ENCODE results near the gene PPL.

The PPL gene

GRCh38 chr16:4870138-4870671 is 66.7 kb downstream of the PPL start:
- peaks cover 4% of the 10 kb centered on the region for H3K4me1 ChIP-seq (ENCODE audit: control insufficient read depth, insufficient read depth, low read length)
- H3K9me3 ChIP-seq (ENCODE audit: control insufficient read depth, low read length), result no peaks in the 10 kb centered on the region
- DNase-seq (ENCODE audit: low read depth), result no peak
- H3K27me3 ChIP-seq (replicated peaks; ENCODE audit: control insufficient read depth, insufficient read depth, low read length), result no peaks in the 10 kb centered on the region
- H3K36me3 ChIP-seq (ENCODE audit: control insufficient read depth, insufficient read depth, low read length, severe bottlenecking), result peaks cover 60% of the 10 kb centered on the region
- H3K9ac ChIP-seq (ENCODE audit: low read length), result no peak overlapping the region
- no peak overlapping the region for H3K4me3 ChIP-seq (ENCODE audit: low read length)

- no peak overlapping the region for H3K4me3 ChIP-seq (ENCODE audit: low read length)
- H3K36me3 ChIP-seq (ENCODE audit: control insufficient read depth, insufficient read depth, low read length, severe bottlenecking), result peaks cover 51% of the 10 kb centered on the region
- peaks cover 7% of the 10 kb centered on the region for H3K4me1 ChIP-seq (ENCODE audit: control insufficient read depth, insufficient read depth, low read length)
- H3K27me3 ChIP-seq (replicated peaks; ENCODE audit: control insufficient read depth, insufficient read depth, low read length), result no peaks in the 10 kb centered on the region
- no peak for DNase-seq (ENCODE audit: low read depth)
- H3K9ac ChIP-seq (ENCODE audit: low read length), result no peak overlapping the region
- H3K9me3 ChIP-seq (ENCODE audit: control insufficient read depth, low read length), result no peaks in the 10 kb centered on the region
Observed at GRCh38 chr16:4869147-4869805, 67.7 kb downstream of the PPL start.

- peaks cover 44% of the 10 kb centered on the region for H3K36me3 ChIP-seq (ENCODE audit: control insufficient read depth, insufficient read depth, low read length, severe bottlenecking)
- H3K9me3 ChIP-seq (ENCODE audit: control insufficient read depth, low read length), result no peaks in the 10 kb centered on the region
- peaks cover 13% of the 10 kb centered on the region for H3K4me1 ChIP-seq (ENCODE audit: control insufficient read depth, insufficient read depth, low read length)
- no peak for DNase-seq (ENCODE audit: low read depth)
- H3K27me3 ChIP-seq (replicated peaks; ENCODE audit: control insufficient read depth, insufficient read depth, low read length), result no peaks in the 10 kb centered on the region
- H3K4me3 ChIP-seq (ENCODE audit: low read length), result no peak overlapping the region
- H3K9ac ChIP-seq (ENCODE audit: low read length), result no peak overlapping the region
Observed at GRCh38 chr16:4868535-4868934, 68.4 kb downstream of the PPL start.

DNA sequence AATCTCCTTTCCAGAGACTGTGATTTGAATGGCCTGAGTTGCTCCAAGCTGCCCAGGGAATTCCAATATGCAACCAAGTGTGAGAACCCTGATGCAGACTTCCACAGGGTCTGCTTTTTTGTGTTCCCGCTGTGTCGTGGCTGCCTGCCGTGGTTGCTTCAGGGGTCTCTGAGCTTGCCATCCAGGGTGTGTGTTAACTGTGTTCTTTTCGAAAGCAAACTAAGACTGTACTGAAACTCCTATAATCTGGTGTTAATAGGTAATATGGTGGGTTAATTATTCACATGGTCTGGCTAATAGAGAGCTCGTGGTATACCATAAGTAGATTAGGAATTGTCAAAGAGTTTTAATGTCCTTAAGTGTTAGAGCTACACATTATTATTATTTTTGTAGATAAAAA is 68.9 kb downstream of the PPL start:
- Histone ChIP-seq H3K4me1 (ENCODE audit: control insufficient read depth, insufficient read depth, low read length) (peaks cover 18% of the 10 kb centered on the region), H3K4me3 (ENCODE audit: low read length) (no peak overlapping the region), H3K9ac (ENCODE audit: low read length) (no peak overlapping the region), H3K9me3 (ENCODE audit: control insufficient read depth, low read length) (no peaks in the 10 kb centered on the region), H3K27me3 (replicated peaks; ENCODE audit: control insufficient read depth, insufficient read depth, low read length) (no peaks in the 10 kb centered on the region), H3K36me3 (ENCODE audit: control insufficient read depth, insufficient read depth, low read length, severe bottlenecking) (peaks cover 39% of the 10 kb centered on the region)
- DNase-seq (ENCODE audit: low read depth), result no peak

DNA sequence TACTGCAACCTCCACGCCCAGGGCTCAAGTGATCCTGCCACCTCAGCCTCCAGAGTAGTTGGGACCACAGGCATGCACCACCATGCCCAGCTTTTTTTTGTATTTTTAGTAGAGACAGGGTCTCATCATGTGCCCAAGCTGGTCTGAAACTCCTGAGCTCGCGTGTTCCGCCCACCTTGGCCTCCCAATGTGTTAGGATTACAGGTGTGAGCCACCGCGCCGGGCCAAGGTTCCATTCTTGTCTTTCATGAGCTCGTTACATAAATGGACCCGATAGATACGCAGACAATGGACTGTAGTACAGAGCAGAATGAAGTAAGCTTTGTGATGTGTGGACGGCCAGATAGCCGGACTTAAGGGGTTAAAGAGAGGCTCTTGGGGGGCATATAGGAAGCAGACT is 70.4 kb downstream of the PPL start:
- Histone ChIP-seq H3K9me3 (ENCODE audit: control insufficient read depth, low read length) (no peaks in the 10 kb centered on the region), H3K36me3 (ENCODE audit: control insufficient read depth, insufficient read depth, low read length, severe bottlenecking) (peaks cover 35% of the 10 kb centered on the region)

DNA sequence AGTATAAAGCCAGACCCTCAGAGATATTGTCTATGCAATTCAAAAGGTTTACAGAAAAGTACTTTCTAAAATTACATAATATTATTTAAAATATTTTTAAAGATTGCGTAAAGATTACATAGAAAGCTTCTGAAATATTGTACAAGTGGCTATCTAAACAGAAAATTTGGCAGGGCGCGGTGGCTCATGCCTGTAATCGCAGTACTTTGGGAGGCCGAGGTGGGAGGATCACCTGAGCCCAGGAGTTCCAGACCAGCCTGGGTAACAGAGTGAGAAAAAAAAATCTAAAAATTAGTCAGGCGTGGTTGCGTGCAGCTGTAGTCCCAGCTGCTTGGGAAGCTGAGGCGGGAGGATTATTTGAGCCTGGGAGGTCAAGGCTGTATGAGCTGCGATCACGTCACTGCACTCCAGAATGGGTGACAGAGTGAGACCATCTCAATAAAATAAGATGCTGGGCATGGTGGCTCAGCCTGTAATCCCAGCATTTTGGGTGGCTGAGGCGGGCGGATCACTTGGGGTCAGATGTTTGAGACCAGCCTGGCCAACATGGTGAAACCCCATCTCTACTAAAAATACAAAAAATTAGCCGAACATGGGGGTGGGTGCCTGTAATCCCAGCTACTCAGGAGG is 71.6 kb downstream of the PPL start:
- no peaks in the 10 kb centered on the region for H3K9me3 ChIP-seq (ENCODE audit: control insufficient read depth, low read length)
- H3K4me3 ChIP-seq (ENCODE audit: low read length), result no peak overlapping the region
- H3K36me3 ChIP-seq (ENCODE audit: control insufficient read depth, insufficient read depth, low read length, severe bottlenecking), result peaks cover 37% of the 10 kb centered on the region
- H3K27me3 ChIP-seq (replicated peaks; ENCODE audit: control insufficient read depth, insufficient read depth, low read length), result no peaks in the 10 kb centered on the region
- DNase-seq (ENCODE audit: low read depth), result no peak
- no peak overlapping the region for H3K9ac ChIP-seq (ENCODE audit: low read length)
- H3K4me1 ChIP-seq (ENCODE audit: control insufficient read depth, insufficient read depth, low read length), result peaks cover 31% of the 10 kb centered on the region

More for the DNA sequence above, 70.4 kb downstream of the PPL start:
- Histone ChIP-seq H3K27me3 (replicated peaks; ENCODE audit: control insufficient read depth, insufficient read depth, low read length) (no peaks in the 10 kb centered on the region), H3K9ac (ENCODE audit: low read length) (no peak overlapping the region), H3K4me1 (ENCODE audit: control insufficient read depth, insufficient read depth, low read length) (peaks cover 31% of the 10 kb centered on the region), H3K4me3 (ENCODE audit: low read length) (no peak overlapping the region)
- no peak for DNase-seq (ENCODE audit: low read depth)

- Histone ChIP-seq H3K27me3 (replicated peaks; ENCODE audit: control insufficient read depth, insufficient read depth, low read length) (no peaks in the 10 kb centered on the region), H3K36me3 (ENCODE audit: control insufficient read depth, insufficient read depth, low read length, severe bottlenecking) (peaks cover 37% of the 10 kb centered on the region), H3K9ac (ENCODE audit: low read length) (no peak overlapping the region), H3K4me3 (ENCODE audit: low read length) (no peak overlapping the region), H3K9me3 (ENCODE audit: control insufficient read depth, low read length) (no peaks in the 10 kb centered on the region), H3K4me1 (ENCODE audit: control insufficient read depth, insufficient read depth, low read length) (peaks cover 31% of the 10 kb centered on the region)
- no peak for DNase-seq (ENCODE audit: low read depth)
Observed at GRCh38 chr16:4864728-4865127, 72.2 kb downstream of the PPL start.

DNA sequence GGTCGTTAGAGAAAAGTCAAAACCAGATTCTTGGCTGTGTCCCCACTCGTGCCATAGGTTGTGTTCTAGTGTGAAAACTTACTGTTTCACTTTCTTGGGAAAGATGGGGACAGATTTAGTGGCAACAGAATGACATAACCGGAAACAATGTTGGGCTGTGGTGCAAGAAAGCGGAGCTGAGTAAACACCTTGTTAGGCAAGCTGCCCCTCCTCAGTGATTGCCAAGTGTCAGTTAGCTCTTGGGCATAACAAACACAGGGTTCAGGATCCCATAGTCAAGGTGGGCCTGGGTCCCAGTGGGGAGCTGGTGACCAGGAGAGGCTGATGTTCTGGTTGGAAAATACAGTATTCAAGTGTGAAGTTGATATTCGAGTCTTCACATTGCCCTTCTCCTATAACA is 74.3 kb downstream of the PPL start:
- Histone ChIP-seq H3K4me3 (ENCODE audit: low read length) (no peak overlapping the region), H3K4me1 (ENCODE audit: control insufficient read depth, insufficient read depth, low read length) (peaks cover 29% of the 10 kb centered on the region), H3K9me3 (ENCODE audit: control insufficient read depth, low read length) (no peaks in the 10 kb centered on the region), H3K9ac (ENCODE audit: low read length) (no peak overlapping the region), H3K36me3 (ENCODE audit: control insufficient read depth, insufficient read depth, low read length, severe bottlenecking) (peaks cover 48% of the 10 kb centered on the region), H3K27me3 (replicated peaks; ENCODE audit: control insufficient read depth, insufficient read depth, low read length) (no peaks in the 10 kb centered on the region)
- no peak for DNase-seq (ENCODE audit: low read depth)

DNA sequence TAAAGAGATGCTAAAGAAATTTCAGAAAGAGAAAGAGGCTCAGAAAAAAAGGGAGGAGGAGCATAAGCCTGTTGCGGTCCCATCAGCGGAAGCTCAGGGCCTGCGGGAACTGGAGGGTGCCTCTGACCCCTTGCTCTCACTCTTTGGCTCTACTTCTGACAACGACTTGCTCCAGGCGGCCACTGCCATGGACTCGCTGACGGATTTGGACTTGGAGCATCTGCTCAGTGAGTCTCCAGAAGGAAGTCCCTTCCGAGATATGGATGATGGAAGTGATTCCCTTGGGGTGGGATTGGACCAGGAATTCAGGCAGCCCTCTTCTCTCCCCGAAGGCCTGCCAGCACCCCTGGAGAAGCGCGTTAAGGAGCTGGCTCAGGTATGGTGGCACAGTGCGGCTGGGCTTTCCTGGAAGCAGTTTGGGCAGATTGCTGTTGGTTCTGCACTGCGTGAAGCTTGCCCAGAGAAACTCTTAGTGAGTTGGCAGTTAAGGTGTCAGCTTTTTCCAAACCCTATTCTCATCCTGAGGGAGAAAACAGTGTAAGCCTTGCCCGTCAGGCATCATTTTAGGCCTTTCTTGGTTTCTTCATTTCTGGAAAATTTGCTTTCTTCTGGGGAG is 76.1 kb downstream of the PPL start:
- no peak for DNase-seq (ENCODE audit: low read depth)
- H3K36me3 ChIP-seq (ENCODE audit: control insufficient read depth, insufficient read depth, low read length, severe bottlenecking), result peaks cover 63% of the 10 kb centered on the region
- H3K27me3 ChIP-seq (replicated peaks; ENCODE audit: control insufficient read depth, insufficient read depth, low read length), result no peaks in the 10 kb centered on the region
- no peak overlapping the region for H3K4me3 ChIP-seq (ENCODE audit: low read length)
- H3K4me1 ChIP-seq (ENCODE audit: control insufficient read depth, insufficient read depth, low read length), result peaks cover 38% of the 10 kb centered on the region
- H3K9me3 ChIP-seq (ENCODE audit: control insufficient read depth, low read length), result no peaks in the 10 kb centered on the region
- H3K9ac ChIP-seq (ENCODE audit: low read length), result no peak overlapping the region

DNA sequence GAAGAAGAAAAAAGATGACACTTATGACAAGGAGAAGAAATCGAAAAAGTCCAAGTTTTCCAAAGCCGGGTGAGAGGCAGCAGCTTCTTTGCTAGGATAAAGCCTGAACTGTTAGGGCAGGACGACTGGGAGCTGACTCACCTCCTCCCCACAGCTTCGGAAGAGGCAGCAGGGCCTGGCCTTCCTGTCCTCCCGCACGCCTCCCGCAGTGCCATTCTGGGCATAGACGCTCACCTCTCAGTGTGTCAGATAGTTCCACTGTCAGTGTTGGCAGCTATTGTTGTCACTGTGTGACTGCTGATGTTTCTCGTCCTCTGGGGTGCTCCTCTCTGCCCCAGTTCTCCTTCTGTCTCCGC is 77.1 kb downstream of the PPL start:
- no peak for DNase-seq (ENCODE audit: low read depth)
- peaks cover 44% of the 10 kb centered on the region for H3K4me1 ChIP-seq (ENCODE audit: control insufficient read depth, insufficient read depth, low read length)
- H3K4me3 ChIP-seq (ENCODE audit: low read length), result no peak overlapping the region
- no peak overlapping the region for H3K9ac ChIP-seq (ENCODE audit: low read length)
- H3K36me3 ChIP-seq (ENCODE audit: control insufficient read depth, insufficient read depth, low read length, severe bottlenecking), result peaks cover 64% of the 10 kb centered on the region
- no peaks in the 10 kb centered on the region for H3K27me3 ChIP-seq (replicated peaks; ENCODE audit: control insufficient read depth, insufficient read depth, low read length)
- no peaks in the 10 kb centered on the region for H3K9me3 ChIP-seq (ENCODE audit: control insufficient read depth, low read length)

- H3K9ac ChIP-seq (ENCODE audit: low read length), result no peak overlapping the region
- DNase-seq (ENCODE audit: low read depth), result no peak
- peaks cover 42% of the 10 kb centered on the region for H3K4me1 ChIP-seq (ENCODE audit: control insufficient read depth, insufficient read depth, low read length)
- no peaks in the 10 kb centered on the region for H3K27me3 ChIP-seq (replicated peaks; ENCODE audit: control insufficient read depth, insufficient read depth, low read length)
- peaks cover 64% of the 10 kb centered on the region for H3K36me3 ChIP-seq (ENCODE audit: control insufficient read depth, insufficient read depth, low read length, severe bottlenecking)
- H3K9me3 ChIP-seq (ENCODE audit: control insufficient read depth, low read length), result no peaks in the 10 kb centered on the region
- H3K4me3 ChIP-seq (ENCODE audit: low read length), result no peak overlapping the region
Observed at GRCh38 chr16:4859190-4859899, 77.6 kb downstream of the PPL start.
